Activated CD4-positive, alpha-beta T cell treated with anti-CD3 and anti-CD28 coated beads, Interleukin-2, amount 50 U/mL, for 24 hours (primary cell): Measurements from ENCODE around the gene DEFB114.

Experiments
- DNase-seq, 2 donors: peaks; one replicate each; pipeline ENCODE4 v3.0.0-alpha.2; 2020; ENCODE audit warnings: low read depth in 1 of 2, low spot score in 1 of 2

Gene DEFB114

DNA sequence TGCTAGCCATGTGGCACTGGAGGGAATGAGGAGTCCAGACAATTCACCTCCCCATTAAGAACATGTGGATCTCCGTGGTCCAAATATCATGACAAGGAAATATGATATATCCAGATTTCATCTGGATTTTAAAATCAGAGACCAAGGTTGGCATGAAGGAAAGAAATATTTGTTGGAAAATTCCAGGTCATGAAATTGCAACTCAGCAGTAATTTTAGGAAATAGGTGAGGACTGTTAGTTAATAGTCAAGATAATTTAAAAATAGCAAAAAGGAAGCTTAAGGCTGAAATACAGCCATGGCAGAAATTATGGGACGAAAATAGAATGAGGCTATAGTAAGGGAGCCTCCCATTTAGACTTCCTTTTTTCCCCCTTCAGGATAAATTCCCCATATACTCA lies 26.9 kb downstream of the DEFB114 start:
- DNase-seq, result no peak

DNA sequence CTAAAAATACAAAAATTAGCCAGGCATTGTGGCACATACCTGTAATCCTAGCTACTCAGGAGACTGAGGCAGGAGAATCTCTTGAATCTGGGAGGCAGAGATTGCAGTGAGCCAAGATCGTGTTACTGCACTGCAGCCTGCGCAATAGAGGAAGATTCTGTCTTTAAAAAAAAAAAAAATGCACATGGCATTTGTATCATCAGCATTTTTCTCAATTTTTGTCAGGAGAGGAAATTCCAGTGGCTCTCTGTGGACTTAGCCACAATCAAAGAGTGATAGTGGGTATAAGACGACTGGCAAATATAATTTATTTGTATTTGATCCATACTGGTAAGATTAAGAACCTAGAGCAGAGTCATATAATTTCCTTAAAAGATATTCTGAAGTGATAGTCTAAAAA lies 28.6 kb downstream of the DEFB114 start:
- no peak for DNase-seq

DNA sequence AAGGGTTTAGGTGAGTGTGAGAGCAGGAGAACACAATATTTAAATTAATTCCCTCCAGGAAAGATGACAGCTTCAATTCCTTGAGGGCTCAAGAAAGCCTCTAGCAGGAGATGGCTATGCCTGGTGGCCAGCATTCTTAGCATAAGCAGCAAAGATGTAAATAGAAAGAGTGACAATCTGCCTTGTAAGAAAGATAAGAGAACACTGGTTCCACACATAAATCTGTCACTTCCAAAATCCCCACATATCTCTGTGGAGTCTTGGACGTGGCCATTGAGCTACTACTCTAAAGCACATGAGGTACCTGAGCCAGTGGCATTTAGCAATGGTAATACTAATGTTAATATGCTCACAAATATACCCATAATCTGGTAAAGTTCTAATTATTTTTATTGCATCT lies 29.2 kb downstream of the DEFB114 start:
- no peak for DNase-seq

DNA sequence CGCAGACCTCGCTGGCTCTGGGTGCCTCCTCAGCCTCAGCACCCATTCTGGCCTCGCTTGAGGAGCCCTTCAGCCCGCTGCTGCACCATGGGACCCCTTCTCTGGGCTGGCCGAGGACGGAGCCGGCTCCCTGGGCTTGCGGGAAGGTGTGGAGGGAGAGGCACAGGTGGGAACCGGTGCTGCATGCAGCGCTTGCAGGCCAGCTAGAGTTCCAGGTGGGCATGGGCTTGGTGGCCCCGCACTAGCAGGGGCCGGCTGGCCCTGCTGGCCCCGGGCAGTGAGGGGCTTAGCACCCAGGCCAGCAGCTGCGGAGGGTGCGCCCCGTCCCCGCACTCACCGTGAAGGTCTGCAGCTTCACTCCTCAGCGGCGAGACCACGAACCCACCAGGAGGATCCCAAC lies 30.4 kb downstream of the DEFB114 start:
- no peak for DNase-seq

DNA sequence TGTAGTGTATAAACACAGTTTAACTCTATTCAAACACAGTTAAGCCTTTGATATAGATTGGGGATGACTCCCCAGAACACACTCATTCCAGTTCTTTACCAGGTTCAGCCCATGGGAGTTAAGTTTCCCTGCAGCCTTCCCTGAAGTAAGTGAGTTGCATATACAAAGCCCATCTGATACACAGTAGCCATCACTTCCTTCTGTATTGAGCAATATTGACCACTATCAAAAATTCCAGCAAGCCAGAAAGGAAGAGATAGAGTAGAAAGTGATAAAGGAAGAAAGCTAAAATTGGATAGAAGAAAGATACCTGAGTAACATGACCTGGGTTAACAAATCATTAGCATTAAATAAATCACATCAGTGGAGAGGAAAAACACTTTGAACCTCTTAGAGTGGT lies 34.6 kb downstream of the DEFB114 start:
- DNase-seq, result no peak

DNA sequence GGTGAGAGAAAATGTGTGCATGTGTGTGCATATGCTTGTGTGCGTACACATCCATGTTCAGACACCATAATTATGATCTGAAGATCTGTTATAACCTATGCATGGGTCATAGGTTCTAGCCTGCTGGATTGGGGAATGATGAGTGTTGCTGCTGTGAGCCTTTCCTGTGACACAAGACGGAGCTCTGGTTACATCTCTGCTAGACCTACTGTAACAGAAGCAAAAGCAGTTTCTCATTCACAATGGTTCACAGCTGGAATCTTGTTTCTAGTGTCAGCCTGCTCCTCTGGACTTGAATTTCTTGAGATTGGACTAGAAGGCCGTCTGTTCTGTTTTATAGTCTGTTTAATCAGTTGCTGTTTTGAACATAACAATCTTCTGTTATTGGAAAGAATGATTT lies 40.1 kb downstream of the DEFB114 start:
- DNase-seq, result no peak

DNA sequence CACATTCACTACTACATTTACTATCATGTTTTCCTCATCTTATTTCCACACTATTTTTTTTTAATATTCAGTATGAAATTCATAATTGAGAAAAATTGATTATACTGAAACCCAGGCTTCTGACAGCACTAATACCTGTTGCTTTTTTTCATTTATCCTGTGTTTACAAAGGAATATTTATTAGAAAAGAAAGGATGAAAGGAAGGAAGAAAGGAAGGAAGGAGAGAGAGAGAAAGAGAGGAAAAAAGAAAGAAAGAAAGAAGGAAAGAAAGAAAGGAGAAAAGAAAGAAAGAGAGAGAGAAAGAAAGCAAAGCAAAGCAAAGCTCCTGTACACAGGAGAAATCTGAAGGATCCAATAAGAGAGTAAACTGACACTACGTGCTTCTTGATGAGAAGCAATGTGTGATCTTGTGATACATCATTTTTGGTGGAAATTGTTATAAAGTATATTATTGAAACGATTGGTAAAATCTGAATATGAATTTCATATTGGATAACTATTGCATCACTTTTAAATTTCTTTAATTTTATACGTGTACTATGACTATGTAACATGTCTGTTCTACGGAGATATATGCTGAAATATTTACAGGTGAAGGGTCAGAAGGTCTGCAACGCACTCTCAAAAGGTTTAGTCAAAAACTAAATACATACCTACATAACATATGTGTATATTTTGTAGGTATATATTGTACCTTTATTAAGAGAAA lies 43.9 kb downstream of the DEFB114 start:
- DNase-seq, result no peak

DNA sequence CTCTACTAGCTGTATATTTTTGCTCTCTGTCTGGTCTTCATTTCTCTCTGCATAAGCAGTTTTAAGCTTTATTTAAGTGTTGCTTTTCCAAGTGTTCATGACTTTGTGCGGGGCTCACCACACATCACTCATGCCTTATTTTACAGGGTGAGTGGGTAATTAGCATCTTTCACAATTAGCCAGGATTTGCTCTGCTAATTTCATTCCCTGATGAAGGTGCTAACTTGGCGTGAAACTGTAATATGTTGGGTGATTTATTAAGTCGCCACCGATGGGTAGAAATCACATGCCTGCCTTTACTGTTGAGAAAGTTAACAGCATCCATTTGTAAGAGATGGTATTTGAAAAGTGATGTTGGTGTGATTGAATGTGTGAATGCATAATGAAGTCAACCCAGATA lies 44.7 kb downstream of the DEFB114 start:
- DNase-seq, result no peak

DNA sequence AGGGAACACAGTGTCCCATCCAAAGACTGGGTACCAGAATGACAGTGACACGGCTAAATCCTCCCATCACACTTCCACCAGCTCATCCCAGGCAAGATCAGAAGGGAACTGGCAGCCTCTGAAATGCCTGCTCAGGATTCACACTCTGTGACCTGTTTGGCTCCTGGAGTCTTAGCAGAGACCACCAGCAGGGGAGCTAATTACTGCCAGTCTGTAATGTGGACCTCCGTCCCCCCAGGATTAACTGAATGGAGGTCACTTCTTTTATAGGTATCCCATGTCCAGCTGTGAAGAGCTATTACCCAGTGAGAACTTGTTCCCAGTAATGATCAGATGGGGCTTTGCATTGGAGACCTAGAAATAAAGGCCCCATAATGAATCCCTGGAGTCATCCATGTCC lies 45.2 kb downstream of the DEFB114 start:
- no peak for DNase-seq

DNA sequence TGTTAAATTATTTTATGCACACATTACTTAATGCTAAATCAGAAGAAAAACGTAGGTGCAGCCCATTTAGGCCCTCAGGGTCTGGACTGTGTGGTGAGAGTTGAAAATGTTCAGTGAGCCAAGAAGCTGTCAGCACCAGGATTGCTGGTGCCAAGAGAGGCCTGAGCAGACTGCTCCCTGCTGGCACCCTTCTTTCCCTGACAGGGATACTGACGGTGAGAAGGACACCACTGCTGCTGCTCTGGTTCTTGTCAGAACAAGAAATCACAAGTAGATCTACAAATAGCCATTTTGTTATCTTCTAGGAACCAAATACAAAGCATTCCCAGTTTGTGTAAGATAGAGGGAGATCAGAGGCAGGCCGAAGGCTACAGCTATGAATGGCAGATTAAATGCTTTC lies 48.9 kb downstream of the DEFB114 start:
- DNase-seq, result no peak

DNA sequence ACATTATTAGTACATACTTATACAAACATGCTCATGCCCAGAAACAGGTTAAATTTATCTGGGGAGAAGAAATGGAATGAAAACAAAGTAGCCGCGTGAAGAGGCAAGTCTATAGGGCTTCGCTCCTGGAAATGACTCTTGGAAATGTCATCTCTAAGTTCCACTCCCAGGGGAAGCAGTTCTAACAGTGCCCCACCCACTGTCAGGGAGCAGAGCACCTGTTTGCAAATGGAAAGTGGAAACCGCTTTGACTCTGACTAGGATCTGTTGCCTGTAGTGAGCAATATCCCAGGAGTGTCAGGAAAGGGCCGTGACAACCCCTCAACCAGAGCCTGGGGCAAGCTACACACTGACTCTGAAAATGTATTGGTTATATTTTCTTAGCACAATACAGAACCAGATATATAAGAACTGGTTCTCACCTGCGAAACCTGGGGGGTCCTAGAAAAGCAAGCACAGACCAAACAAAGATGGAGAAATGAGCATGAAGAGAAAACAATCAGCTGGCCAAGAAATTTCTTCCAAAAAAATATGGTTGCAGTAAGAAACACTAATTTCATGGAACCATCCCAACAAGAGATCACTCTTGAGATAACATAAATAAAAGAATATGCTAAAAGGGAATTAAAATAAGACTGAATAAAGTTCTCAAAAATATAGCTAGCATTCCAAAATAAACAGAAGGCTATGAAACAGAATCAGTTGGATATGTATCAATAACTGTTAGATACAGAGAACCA lies 50.2 kb downstream of the DEFB114 start:
- no peak for DNase-seq

DNA sequence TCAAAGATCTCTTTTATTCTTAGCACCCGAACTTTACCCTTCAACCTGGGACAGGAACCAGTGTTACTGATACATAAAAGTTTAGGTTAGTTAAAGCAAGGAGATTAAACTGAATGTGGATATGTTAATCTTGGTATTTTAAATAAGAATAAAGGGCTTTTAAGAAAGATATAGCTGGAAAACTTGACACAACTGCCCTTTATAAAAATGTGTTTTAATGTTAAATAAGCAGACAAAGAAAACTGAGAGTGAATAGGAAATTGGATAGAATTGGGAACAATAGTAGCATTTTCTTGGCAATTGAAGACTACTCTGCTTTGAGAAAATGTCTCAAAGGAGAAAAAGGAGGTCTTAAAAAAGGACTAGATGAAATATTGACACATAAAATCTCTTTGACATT lies 51.8 kb downstream of the DEFB114 start:
- DNase-seq, result no peak

DNA sequence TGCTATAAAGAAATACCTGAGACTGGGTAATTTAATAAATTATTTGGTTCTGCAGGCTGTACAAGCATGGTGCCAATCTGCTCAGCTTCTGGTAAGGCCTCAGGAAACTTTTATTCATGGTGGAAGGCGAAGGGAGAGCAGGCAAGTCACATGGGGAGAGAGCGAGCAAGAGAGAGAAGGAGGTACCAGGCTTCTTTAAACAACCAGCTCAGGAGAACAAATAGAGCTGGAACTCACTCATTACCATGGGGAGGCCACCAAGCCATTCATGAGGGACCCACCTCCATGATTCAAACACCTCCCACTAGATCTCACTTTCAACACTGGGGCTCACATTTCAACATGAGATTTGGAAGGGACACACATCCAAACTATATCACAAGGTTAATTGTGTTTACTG lies 52.7 kb downstream of the DEFB114 start:
- DNase-seq, result no peak
